GM21723 (cell line): ENCODE data around the gene RPL38.

ENCODE experiments used
- ATAC-seq: cut with Tn5 transposase; IDR thresholded peaks from one replicate; pipeline ENCODE4 v1.9.1; 2021; ENCODE audit warnings: mild to moderate bottlenecking, moderate library complexity; ENCODE audit not compliant: unreplicated experiment

Gene RPL38

GRCh38 chr17:74245871-74246270, 42.4 kb downstream of the RPL38 start:
- ATAC-seq, result no peak

GRCh38 chr17:74249590-74250270, 46.3 kb downstream of the RPL38 start:
- no peak for ATAC-seq

- no peak for ATAC-seq
Measured at GRCh38 chr17:74250324-74250995, 47.0 kb downstream of the RPL38 start.

GRCh38 chr17:74251051-74251450, 47.6 kb downstream of the RPL38 start:
- no peak for ATAC-seq

GRCh38 chr17:74251569-74251968, 48.1 kb downstream of the RPL38 start:
- no peak for ATAC-seq

- ATAC-seq, result no peak
Measured at GRCh38 chr17:74252211-74252610, 48.7 kb downstream of the RPL38 start.

GRCh38 chr17:74253036-74253435, 49.6 kb downstream of the RPL38 start:
- no peak for ATAC-seq

- ATAC-seq, result no peak
Measured at GRCh38 chr17:74257311-74257710, 53.8 kb downstream of the RPL38 start.

- ATAC-seq, result no peak
Measured at GRCh38 chr17:74259667-74260524, 56.4 kb downstream of the RPL38 start.
